ENCODE data around the gene AKAP13. TPM values are rescaled to one million over a fixed set of nuclear protein-coding genes. Genes with fewer than 3 reads are reported as not detected.

Gene AKAP13
- total and polyA plus RNA-seq, 2 of the 13 experiments (the other 11 are each of a cell fraction or from before 2014, with no cell fraction given): 6.7 to 27.1 TPM

GRCh38 chr15:85493260-85493659 is 112.9 kb downstream of the AKAP13 start (continued):
- no peak for TF ChIP-seq SP4 (CRISPR knock-in tag; IDR thresholded peaks at IDR 0.05)
- no peak for TF ChIP-seq RERE (CRISPR knock-in tag; IDR thresholded peaks at IDR 0.05; ENCODE audit: low read depth)

GRCh38 chr15:85494048-85494777 is 113.8 kb downstream of the AKAP13 start:
- DNase-seq (ENCODE audit: low spot score) (no peak), FAIRE-seq (no peak), ATAC-seq (no peak)
- no peaks in the 10 kb centered on the region for H3K9me3 ChIP-seq (ENCODE audit: low read length)
- no peak overlapping the region for H2AFZ ChIP-seq (ENCODE audit: low read length)
- no TSS peak for BruUV-seq (replicated peaks)
- H3K9ac ChIP-seq (ENCODE audit: insufficient read depth, low read depth, low read length): no peak overlapping the region
- ChIA-PET POLR2A (no interaction called here), CTCF (ENCODE audit: low intra/inter-chr PET ratio, low total read pairs) (no interaction called here)
- peaks cover 2% of the 10 kb centered on the region for H3K79me2 ChIP-seq (ENCODE audit: insufficient read depth, low read length)
- intact Hi-C loops (cut with micrococcal nuclease; ENCODE audit: unreplicated experiment) (no loop called here), in situ Hi-C loops (cut with HindIII; ENCODE audit: extremely low pct_ligation_motif_present, low pct_unique_long_range_greater_than_20kb) (no loop called here)
- no peaks in the 10 kb centered on the region for H3K27me3 ChIP-seq (ENCODE audit: control insufficient read depth in 1 of 2, insufficient read depth in 2 of 2, low read length in 2 of 2)
- peaks cover 19% of the 10 kb centered on the region for H3K4me1 ChIP-seq (ENCODE audit: insufficient read depth, low read length)
- H3K4me3 ChIP-seq (replicated peaks in 1 of 3; ENCODE audit: insufficient read depth in 1 of 3, low read depth in 2 of 3, low read length in 3 of 3): no peak overlapping the region
- no peak overlapping the region for H3K27ac ChIP-seq (ENCODE audit: extremely low read length, insufficient read depth, low read length)
- no peaks in the 10 kb centered on the region for H3K36me3 ChIP-seq (replicated peaks in 1 of 2; ENCODE audit: control insufficient read depth in 1 of 2, insufficient read depth in 2 of 2, low read length in 2 of 2)
- no peak overlapping the region for H3K4me2 ChIP-seq (ENCODE audit: low read depth, low read length)
- WGBS (ENCODE audit: low lambda C conversion rate): 100% methylated on average over 5 of the region's 5 CpGs
- no peaks in the 10 kb centered on the region for H4K20me1 ChIP-seq (ENCODE audit: insufficient read depth, low read length)
- 0 out of 4 replicates have a peak, but pooled peaks of 1 of the 2 experiments have one; percentile 25 for TF ChIP-seq MAFK (conservative IDR thresholded peaks at IDR 0.05 in 1 of 2, IDR thresholded peaks at IDR 0.05 in 1 of 2; ENCODE audit: low read length in 2 of 2)
- 0 out of 2 replicates have a peak, but pooled peaks have one; percentile 27 for TF ChIP-seq CREB1 (IDR thresholded peaks at IDR 0.05)
- no peak for TF ChIP-seq CREB1 (CRISPR knock-in tag; IDR thresholded peaks at IDR 0.05)
- TF ChIP-seq MIXL1 (CRISPR knock-in tag; IDR thresholded peaks at IDR 0.05): no peak
- TF ChIP-seq NFE2L2 (IDR thresholded peaks at IDR 0.05; ENCODE audit: low read length): peak; percentile 68; the same call in 1 of the 2 replicates
- TF ChIP-seq ZSCAN21 (CRISPR knock-in tag; IDR thresholded peaks at IDR 0.05; ENCODE audit: borderline replicate concordance): no peak
- no peak for TF ChIP-seq ZFP36 (IDR thresholded peaks at IDR 0.05; ENCODE audit: borderline replicate concordance, low read depth, low read length, partially characterized antibody)
- TF ChIP-seq MIER3 (CRISPR knock-in tag; IDR thresholded peaks at IDR 0.05; ENCODE audit: borderline replicate concordance): no peak
- no peak for TF ChIP-seq PRDM4 (CRISPR knock-in tag; IDR thresholded peaks at IDR 0.05; ENCODE audit: borderline replicate concordance)
- TF ChIP-seq RFXAP (CRISPR knock-in tag; IDR thresholded peaks at IDR 0.05; ENCODE audit: borderline replicate concordance): no peak
